GM21717 (cell line): ENCODE results near the gene SLCO3A1.
"Not testable (repeated sequence)": the region's sequence is repeated elsewhere in the genome, so short reads cannot be mapped to it uniquely, and the experiment has no call there.

Source experiments
- ATAC-seq: cut with Tn5 transposase; IDR thresholded peaks from one replicate; pipeline ENCODE4 v1.9.1; 2021; ENCODE audit warnings: mild to moderate bottlenecking, moderate library complexity; ENCODE audit not compliant: unreplicated experiment

Gene SLCO3A1

DNA sequence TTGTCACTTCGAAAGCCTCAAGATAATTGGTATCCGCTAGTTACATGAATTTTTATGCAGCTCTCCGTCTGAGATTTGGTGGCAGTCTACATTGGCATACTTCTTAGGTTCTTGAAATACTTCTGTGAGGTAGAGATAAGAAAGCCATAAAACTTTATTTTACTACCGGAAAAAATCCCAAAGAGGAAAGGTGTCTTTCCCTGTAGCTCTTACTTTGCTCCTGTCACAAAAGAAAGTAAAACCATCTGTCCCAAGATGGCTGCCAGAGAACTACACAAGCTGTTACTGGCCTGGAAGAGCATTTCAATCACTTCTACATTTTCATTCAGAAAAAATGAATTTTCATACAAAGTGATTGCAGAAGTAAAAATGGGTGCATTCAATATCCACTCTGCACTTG is 325.4 kb downstream of the SLCO3A1 start:
- ATAC-seq, result no peak

DNA sequence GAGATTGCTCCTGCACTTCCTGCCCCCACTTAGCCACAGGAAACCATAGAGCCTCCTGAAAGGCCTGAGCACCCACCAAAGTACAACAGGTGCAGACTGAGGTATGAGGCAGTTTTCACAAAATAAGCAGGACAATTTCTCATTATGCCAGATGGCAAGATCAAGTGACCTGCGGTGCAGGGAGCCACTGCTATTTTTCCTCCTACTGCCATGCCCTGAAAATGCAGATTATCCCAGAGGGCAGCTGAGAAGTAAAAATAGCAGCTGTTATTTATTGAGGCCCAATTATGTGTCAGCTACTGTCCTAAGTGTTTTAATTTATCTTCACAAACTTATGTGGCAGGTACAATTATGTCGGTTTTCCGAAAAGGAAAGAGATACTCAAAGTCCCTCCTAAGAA is 330.6 kb downstream of the SLCO3A1 start:
- ATAC-seq, result no peak

DNA sequence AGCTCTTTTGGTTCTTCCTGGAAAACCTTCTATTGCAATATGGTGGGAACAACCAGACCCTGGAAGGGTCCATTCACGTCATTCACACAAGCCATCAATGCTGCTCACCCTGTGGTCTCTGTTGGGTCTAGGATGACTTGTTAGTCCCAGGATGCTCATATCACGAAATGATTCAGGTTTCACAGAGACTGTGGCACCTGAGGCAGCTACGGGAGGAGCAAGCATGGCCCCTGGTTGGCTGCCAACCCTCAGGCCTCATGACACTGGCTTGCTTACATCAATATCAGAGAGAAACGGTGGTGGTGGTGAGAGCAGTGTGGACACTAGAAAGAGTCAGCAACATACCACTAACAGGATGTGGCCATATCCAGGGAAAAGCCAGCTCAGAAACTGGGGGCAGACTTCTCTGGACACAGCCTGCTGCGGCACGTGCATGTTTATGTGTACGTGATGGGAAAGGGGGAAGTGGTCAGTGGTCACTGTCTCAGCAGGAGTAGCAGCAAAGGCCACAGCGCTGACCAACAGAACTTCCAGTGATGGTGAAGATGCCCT is 331.2 kb downstream of the SLCO3A1 start:
- ATAC-seq, result no peak

DNA sequence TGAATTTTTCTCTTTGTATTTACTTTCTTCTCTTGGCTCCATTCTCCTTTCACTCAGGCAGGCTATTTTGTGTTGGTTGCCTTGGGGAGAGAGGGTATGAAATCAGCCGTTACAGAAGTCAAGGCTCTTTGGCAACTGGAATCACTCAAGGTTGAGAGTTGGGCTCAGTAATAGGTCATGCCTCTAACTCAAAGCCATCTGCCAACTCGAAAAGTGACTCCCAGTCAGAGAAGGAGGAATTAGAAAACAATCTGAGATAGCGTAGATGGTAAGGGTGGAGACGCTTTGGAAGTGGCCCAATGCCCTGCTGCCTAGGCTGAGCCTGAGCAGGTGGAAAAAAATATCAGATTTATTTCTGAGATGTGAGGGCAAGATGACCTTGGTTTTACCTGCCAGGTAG is 334.5 kb downstream of the SLCO3A1 start:
- ATAC-seq, result no peak

DNA sequence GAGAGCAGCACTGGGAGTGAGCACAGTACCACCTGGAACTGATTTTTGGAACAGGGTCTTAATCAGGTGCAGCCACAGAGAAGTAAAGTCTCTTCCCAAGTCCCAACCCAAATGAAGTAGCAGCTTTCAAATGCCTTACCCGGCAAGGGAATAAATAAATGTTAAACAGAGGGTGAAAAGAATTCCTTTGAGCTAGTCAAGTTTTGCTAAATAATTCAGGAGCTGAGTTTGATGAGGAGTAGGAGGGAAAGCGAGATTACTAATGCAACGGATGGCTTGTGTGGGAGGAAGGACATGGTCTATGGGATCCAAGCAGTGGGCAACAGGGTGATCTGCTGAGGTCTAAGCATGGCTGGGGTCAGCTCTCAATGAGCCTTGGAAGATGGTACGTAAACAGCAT is 335.7 kb downstream of the SLCO3A1 start:
- ATAC-seq, result no peak

DNA sequence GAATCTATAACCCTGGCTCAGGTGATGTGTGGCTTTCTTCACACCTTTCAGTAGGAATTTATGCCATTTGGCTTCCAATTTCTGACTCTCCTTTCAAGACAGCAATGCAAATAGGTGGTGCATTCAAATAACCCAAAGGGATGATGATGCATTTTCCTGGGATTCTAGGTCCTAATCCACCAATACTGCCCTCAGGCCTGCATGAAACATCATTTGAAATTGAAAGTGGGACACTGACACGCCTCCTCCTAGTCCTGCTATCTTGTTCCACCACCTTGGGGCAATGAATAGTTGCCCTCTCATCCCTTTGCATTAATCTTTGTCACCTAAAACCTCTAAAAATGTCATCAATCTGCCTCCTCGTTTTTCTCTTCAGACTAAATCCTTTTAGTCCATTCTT is 341.7 kb downstream of the SLCO3A1 start:
- no peak for ATAC-seq

DNA sequence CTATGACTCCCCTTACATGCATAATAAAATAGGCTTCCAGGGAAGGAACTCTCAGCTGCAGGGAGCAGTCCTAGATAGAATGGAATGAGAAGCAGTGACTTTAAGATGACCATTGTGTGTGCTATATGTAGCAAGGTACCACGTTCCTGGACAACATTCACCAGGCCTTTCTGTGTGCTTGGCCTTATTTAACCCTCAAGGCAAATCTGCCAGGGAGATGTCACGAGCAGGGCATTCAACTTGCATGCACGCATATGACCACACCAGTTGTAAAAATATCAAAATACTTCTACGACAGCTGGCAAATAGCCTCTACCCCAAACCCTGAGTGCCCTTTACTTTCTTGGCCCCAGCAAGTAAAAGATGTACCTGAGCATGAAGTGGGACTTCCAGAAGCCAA is 342.8 kb downstream of the SLCO3A1 start:
- no peak for ATAC-seq

DNA sequence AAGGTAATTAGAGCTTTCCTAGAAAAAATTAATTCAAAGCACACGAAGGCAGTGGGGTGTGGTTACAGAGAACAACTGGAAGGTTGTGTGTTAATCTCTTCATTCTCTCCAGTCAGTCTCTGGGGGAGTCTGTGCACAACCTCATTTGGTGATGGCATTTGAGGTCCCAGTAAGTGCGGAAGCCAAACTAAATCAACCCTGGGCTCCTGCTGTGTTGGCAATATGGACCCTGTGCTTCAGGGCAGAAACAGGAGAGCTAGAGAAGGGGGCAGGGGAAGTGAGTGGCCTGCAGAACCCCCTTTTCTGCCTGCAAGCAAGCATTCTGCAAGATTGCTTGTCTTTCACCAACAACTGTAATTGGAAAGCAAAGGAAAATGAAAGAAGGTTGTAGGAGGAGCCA is 344.2 kb downstream of the SLCO3A1 start:
- no peak for ATAC-seq

DNA sequence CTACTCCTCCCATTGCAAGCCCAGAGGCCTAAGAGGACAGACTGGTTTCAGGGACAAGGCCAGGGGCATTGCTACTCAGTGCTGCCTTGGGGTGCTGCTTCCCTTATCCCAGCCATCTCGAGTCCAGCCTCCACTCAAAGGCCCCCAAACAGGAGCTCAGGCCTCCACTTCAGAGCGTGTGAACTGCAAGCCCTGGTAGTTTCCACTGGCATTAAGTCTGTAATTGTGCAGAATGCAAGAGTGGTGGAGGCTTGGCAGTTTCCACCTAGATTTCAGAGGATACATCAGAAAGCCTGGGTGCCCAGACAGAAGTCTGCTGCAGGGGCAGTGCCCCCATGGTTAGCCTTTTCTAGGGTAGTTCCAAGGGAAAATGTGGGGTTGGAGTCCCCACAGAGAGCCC is 347.4 kb downstream of the SLCO3A1 start:
- no peak for ATAC-seq

DNA sequence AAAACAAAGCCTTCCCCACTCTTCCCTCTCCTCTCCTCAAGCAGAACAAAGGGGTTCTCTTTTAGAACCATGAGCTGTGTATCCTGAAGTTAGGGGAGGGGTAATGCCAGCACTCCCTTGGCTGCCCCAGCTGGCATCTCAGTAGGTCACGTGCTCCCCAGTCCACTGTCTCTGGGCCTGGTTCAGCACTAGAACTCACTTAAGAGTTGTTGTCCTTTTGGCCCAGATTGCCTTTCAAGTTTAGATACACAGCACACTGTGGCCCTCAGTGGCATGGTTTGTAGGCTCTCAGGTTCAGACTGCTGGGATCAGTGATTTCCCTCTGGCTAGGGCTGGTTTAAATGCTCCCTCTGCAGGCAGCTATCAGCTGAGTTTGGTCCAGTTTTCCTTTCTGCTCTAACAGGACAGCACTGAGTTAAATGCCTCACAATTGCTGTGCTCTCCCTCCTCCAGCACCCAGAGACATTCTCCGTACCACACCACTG is 351.8 kb downstream of the SLCO3A1 start:
- ATAC-seq, result no peak

DNA sequence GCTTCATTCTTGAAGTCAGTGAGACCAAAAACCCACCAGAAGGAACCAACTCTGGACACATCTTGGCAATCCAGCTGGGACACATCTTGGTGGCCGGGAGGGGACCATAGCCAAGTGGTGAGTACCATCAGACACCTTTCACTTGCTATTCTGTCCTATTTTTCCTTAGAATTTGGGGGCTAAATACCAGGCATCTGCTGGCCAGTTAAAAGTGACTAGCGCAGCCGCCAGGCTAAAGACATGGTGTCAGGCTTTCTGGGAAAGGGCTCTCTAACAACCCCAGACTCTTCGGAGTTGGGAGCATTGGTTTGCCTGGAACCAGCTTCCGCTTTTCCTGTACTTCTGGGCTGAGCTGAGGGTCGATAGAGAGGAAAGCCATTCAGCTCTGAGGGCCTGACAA is 354.1 kb downstream of the SLCO3A1 start:
- ATAC-seq, result not testable (repeated sequence)
